NCI-H1048 (cell line): ENCODE data around the gene LHX1.

Source experiments
- DNase-seq: peaks from one replicate; lab custom pipeline; 2025; lab: John Stamatoyannopoulos, UW

LHX1 gene

DNA sequence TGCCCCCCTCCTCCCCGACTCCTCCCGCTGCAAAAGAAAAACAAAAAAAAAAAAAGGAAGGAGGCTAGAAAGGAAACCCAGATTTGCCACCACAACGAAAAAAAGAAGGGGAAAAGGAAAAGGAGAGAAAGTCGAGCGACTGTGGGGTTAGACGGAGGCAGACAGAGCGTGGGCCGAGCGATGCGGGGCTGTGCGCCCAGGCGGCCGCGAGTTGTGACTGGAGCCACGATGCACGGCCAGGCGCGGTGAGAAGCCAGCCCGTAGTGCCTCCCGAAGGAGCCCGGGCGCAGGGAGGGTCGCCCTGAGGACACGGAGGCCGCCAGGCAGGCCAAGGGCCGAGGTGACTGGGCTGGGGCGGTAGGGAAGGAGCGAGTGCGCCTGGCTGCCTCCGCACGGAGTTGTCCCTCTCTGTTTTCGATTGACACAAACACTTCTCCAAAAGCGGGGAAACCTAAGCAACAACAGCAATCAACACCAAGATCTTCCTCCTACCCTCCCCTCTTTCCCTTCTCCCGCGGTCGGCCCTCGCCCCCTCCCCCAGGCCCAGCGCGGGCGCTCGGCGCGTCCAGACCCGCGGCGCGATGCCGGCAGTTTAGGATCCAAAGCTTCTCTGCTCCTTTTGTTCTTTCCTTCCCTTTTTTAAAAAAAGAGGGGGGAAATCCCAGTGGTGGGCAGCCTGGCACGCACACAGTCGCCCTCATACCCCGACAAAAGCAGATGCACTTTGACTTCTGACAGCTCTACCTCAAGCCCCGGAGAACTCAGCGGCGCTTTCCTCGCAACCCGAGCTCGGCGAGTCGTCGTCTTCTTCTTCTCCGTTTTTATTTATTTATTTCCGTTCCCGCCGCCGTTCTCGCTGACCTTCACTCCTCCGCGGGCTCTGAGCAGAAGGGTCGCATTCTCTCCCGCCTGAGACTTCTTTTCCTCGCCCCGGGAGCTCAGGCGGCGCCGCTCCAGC lies at the start of gene LHX1:
TSS of gene LHX1 (plus strand) at position 475 of the 958 bp plus-strand sequence. CDS start 723 bp downstream, outside the sequence.
- no peak for DNase-seq

- DNase-seq = no peak
Measured at GRCh38 chr17:36888236-36888951, 48.9 kb upstream of the LHX1 start.

- DNase-seq = no peak
Measured at GRCh38 chr17:36889770-36890349, 47.4 kb upstream of the LHX1 start.

DNA sequence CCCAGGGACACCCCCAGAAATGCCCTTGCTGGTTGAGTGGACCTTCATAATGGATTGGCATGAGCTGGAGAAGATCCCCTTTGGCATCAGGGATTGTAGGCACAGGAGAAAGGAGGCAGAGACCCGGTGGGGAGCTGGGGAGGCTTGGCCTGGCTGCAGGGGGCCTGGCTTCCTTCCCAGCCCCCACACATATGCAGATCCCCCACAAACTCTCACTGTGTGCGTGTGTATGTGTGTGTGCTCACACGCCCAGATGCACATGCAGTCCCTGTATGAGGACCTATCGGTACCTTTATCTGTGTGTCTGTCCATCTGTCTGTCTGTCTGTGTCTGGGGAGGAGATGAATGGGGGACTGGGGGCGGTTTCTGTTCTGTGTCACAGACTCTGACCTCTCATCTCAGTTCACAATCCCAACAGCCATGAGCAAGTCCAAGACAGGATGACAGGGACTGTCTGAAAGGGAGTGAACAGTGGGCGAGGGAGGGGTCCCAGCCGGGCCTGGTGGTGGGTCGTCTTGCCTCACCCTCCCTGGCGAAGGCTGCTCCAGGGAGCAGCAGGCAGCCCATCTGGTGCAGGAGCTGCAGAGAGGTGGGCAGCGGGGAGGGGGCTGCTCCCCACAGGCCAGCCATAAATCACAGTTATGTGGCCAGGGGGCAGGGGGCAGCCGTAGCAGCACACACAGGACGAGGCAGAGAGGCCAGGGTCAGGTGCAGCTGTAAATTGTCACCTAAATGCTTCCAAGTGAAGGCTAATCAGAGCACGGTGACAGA lies 46.7 kb upstream of the LHX1 start:
- no peak for DNase-seq

DNA sequence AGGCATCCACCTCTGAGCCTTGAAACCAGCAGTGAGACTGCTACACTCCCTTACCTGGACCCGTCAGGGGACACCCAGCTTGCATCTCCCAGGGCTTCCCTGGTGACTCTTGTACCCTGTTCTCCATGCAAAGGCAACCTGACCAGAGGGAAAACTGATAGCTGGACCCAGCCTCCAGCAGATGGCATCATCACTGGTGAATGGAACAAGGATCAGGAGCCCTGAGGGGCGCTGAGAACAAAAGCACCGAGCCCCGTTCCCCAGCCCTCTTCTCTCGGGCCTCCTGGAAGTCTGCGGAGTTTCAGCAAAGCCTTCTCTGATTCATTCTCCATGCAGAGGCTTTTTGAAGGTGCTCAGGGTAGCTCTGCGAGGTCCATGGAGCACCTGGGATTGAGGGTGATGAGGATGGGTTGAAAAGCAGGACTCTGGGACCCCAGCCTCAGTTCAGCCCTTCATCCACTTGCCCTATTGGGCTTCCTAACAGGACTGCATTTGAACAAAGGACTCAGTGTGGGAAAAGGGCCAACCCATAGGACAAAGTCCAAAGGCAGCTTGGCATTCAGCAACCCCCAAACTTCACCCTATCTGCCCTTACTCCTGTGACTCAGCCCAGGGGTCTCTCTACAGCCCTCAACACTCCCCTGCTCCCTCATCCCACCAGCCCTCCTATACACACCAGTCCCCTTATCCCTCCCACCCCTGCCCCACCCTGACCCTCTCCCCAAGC lies 45.0 kb upstream of the LHX1 start:
- no peak for DNase-seq

- DNase-seq = no peak
Measured at GRCh38 chr17:36894177-36894576, 43.1 kb upstream of the LHX1 start.

DNA sequence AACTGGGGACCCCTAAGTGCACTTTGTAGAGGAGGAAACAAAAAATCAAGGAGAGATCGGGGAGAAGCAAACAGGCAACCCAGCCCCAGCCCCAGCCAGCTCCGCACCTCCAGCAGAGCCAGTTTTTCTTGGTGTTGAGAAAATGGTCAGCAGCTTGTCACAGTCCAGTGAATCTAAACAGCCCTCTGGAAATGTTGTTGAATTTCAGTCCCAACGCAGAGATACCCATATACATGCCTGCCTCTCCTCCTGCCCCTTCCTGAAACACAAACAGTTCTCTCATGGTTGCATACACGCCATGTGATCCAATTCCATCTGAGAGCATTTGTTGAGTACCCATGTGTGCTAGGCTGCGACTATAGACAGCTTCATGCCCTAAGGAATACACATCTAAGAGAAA lies 42.4 kb upstream of the LHX1 start:
- DNase-seq = no peak

DNA sequence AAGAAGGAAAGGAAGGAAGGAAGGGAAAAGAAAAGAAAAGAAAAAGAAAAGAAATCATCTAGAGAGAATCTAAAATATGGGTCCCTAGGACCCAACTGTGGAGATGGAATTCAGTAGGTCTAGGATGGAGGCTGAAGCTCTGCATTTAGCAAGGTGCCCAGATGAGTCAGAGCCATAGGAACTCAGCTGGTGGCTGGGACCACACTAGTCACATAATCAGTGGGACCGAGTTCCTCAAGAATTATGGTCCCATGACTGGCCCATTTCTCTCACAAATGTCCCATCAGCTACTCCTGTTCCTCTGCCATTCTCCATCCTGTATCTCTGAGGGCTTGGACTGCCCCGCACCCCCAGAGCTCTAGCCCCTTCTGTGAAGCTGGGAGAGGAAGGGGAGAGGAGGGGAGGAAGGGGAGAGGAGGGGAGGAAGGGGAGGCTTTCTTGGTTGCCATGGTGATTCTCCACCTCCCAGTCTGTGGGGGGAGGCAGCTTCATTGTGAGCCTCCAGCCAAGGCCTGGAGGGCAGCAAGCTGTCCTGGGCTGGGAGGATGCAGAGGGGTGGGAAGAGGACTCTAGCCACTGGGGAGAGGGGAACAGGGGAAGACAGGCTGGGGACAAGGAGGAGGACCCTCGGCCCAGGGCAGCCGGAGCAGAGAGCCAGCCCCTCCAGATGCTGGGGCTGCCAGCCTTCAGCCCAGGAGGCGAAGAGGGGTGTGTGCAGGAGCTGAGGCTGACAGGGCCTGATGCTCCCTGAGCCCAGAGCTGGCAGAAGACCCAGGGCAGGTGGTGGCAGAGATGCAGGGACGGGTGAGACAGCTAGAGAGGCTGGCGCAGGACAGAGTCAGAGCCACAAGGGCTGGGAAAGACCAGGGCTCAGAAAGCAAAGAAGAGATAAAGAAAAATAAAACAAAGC lies 37.8 kb upstream of the LHX1 start:
- no peak for DNase-seq

GRCh38 chr17:36900160-36900512 lies 37.1 kb upstream of the LHX1 start:
- DNase-seq = no peak

GRCh38 chr17:36901506-36901905 lies 35.8 kb upstream of the LHX1 start:
- DNase-seq = no peak

DNA sequence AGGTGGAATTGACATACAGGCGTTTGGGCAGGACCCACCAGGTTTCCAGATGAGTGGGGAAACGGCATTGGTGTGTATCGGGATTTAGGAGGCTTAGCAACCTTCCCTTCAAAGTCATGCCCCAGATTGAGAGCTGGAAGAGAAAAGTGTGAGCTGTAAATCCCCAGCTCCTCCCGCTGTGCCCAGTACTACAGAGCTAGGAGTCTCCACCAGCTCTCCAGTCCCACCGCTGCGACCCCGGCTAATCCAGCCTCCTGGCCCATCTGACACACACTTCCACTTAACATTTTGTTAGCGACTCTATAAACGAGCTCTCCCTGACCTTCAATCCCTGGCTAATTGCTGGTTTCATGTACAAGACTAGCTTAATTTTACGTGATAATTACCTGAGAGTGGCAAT lies 29.9 kb upstream of the LHX1 start:
- no peak for DNase-seq

DNA sequence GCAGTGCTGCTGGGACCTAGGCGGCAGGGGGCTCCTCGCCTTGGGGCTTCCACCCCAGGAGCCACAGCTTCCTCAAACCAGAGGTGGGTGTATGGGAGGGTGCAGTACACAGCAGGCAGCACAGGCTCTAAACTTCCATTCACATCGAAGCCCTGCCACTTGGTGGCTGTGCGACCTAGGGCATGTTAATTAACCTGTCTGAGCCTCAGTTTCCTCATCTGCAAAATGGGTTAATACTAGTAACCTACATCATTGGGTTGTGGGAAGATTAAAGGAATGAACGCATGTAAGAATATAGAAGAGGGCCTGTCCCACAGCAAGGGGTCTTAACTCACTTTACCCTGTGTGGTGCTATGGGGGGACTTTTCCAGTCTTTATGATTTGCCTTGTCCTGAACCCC lies 26.8 kb upstream of the LHX1 start:
- DNase-seq = no peak

DNA sequence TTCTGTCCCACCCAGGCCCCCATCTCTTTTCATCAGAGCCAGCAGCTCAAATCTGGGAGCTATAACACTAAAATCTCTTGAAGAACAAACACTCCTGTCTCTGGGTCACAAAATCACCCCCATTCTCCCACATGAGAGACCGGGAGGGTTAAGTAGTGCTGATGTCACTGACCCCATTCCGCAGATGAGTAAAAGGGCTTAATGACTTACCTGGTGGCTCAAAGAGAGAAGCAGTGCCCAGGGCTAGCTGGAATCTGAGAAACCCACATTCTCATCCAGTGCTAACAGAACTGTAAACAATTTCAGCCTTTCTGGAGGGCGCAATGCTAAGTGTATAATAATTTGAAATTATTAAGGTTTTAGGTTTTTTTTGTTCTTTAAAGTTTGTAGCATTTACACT lies 26.3 kb upstream of the LHX1 start:
- DNase-seq = no peak

DNA sequence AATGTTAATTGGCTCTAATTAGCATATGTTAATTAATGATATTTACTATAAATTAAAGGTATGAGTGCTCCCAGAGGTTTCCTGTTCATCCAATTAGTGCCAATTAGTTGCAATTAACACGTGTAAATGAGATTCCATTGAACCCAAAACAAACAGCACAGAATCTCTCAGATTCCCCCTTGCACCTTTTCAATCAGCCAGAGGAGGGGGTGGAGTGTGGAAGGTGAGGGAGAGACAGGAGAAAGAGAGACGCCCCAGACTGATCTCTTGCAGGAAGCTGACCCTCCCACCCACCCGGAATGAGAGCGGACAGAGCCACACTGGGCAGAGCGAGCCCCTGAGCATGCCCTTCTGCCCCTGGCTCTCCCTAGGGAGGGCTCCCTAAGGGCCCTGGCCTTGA lies 24.1 kb upstream of the LHX1 start:
- no peak for DNase-seq

GRCh38 chr17:36918211-36918691 lies 19.0 kb upstream of the LHX1 start:
- DNase-seq = no peak

DNA sequence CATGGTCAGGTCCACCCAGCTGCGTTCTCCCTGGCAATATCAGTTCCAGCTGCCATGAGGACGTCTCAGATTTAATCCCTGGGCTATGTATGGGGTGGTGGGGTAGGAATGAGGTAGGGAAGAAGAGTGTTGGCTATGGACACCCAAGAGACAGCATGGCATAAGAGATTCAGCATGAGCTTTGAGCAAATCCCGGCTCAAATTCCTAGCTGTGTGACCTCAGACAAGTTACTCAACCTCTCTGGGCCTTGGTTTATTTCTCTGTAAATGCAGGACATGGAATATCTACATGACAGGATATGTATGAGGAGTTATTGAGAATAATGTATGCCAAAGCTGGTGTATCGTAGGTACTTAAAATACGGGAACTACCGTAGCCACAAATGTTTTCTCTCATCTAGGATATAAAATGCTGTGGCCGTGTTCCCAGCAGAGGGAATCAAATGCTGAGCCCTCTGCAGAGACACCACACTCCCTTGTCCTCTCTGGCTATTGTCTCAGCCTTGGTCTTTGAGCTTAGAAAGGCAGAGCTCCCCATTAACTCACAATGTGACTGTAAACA lies 17.8 kb upstream of the LHX1 start:
- DNase-seq = no peak

GRCh38 chr17:36920032-36921005 lies 17.0 kb upstream of the LHX1 start:
- no peak for DNase-seq

DNA sequence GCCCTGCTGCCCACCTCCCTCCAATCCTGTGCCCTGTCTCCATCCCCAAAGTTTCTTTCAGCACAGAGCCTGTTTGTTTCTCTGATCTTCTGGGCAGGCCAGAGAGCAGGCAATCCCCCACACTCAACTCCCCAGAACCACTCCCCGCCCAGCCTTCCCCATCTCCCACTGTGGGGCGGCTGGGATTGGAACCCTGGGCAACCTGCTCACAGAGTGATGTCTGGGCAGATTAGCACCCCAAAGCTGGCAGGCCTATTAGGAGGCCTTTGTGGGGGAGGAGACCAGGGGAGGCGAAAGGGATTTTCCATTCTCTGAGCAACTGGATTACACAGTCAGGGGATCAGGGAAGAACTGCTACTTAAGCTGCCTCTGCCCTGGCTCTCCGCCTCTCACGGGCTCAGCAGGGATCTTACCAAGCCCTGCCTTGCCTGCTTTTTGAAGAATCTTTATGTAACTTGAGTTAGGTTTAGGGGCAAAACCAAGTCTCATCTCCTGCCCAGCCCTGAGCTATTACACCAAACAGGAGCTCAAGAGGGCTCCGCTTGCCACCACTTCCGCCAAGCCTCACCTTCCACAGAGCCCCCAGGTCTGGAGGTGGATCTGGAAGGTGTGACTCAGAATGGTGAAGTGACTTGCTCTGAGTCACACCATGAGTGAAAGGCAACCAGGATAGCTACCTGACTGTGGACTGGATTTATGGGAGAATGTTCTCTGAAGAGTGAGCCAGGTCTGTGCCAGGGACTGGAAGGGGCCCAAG lies 16.0 kb upstream of the LHX1 start:
- no peak for DNase-seq
